Thyroid gland (tissue), 4 donors: ENCODE results near the gene ZSCAN22. TPM values are rescaled to one million over a fixed set of nuclear protein-coding genes. Genes with fewer than 3 reads are reported as not detected.
A peak's percentile ranks its signal among the peaks of the same experiment; 100 is the strongest.

Experiments used
- DNase-seq, 2 donors: peaks; one replicate each; pipeline ENCODE4 v3.0.0-alpha.2; 2019
- H3K27ac ChIP-seq, 3 donors: fragments of 200-600 bp; sonication (generic); 1 replicate in 2 of 3; 2 replicates in 1 of 3; pipeline ENCODE4 v1.5.1; 2016 to 2019; ENCODE audit warnings: mild to moderate bottlenecking in 1 of 3, moderate library complexity in 1 of 3
- H3K27me3 ChIP-seq: fragments of 200-600 bp; sonication (generic); one replicate; pipeline ENCODE4 v1.5.1; 2019
- H3K36me3 ChIP-seq, 2 donors: fragments of 200-600 bp; sonication (generic); one replicate each; pipeline ENCODE4 v1.5.1; 2016 to 2019
- H3K4me1 ChIP-seq, 2 donors: fragments of 200-600 bp; sonication (generic); one replicate each; pipeline ENCODE4 v1.5.1; 2017 to 2019
- H3K4me3 ChIP-seq, 3 donors: fragments of 200-600 bp; sonication (generic); replicated peaks in 1 of 3; 1 replicate in 2 of 3; 2 replicates in 1 of 3; pipeline ENCODE4 v1.5.1; 2016; ENCODE audit warnings: mild to moderate bottlenecking in 1 of 3
- H3K9me3 ChIP-seq: fragments of 200-600 bp; sonication (generic); one replicate; pipeline ENCODE4 v1.5.1; 2017
- CTCF ChIP-seq, 6 experiments: fragments of 200-600 bp in 3 of 6; fragments of 450-650 bp in 3 of 6; sonication (generic) in 3 of 6; IDR thresholded peaks; one replicate each; pipeline ENCODE4 v1.5.1; 2016 to 2019; ENCODE audit warnings: antibody characterized with exemption in 6 of 6, mild to moderate bottlenecking in 2 of 6, inconsistent platforms in 1 of 6, moderate library complexity in 1 of 6
- POLR2A ChIP-seq, 2 donors: fragments of 450-650 bp; IDR thresholded peaks; one replicate each; pipeline ENCODE4 v1.6.1; 2017; ENCODE audit warnings: antibody characterized with exemption in 2 of 2, mild to moderate bottlenecking in 2 of 2, moderate library complexity in 1 of 2
- WGBS, 2 donors: methylation state at CpG; one replicate each; pipeline ENCODE4 v1.1.5; 2017; 5-methylcytosine and 5-hydroxymethylcytosine counted together
- intact Hi-C: fragments of 100-400 bp; cut with DNase I; formaldehyde crosslinking; loops from one replicate; pipeline ENCODE4 v1.15.1; 2023
- total RNA-seq, 4 donors: library from RNA; depleted of rRNA; stranded (reverse); fragments of >200 nt; gene quantifications; one replicate each; pipeline ENCODE4 v1.2.3, GENCODE V29; 2016

ZSCAN22 gene
- total RNA-seq, 4 donors from 2014 or later: 3.0 to 4.5 (median 4.2) TPM

- no peak for TF ChIP-seq POLR2A (IDR thresholded peaks at IDR 0.05)
- no peak for TF ChIP-seq CTCF (IDR thresholded peaks at IDR 0.05)
- WGBS, 2 donors: 31 to 32% methylated on average over 26 of the region's 26 CpGs
- peak overlapping the region in 2 of 3 donors; percentile 47 to 70 for H3K4me3 ChIP-seq
Observed at GRCh38 chr19:58381460-58382212, 54.8 kb downstream of the ZSCAN22 start.

GRCh38 chr19:58382997-58383603 lies 56.3 kb downstream of the ZSCAN22 start:
- no peak for TF ChIP-seq CTCF (IDR thresholded peaks at IDR 0.05)
- no peak for TF ChIP-seq POLR2A (IDR thresholded peaks at IDR 0.05)
- H3K4me1 ChIP-seq: peaks cover 29 to 41% of the 10 kb centered on the region in 2 donors
- WGBS, 2 donors: 90 to 97% methylated on average over 5 of the region's 6 CpGs

More at GRCh38 chr19:58381460-58382212, 54.8 kb downstream of the ZSCAN22 start:
- no peaks in the 10 kb centered on the region for H3K36me3 ChIP-seq
- H3K9me3 ChIP-seq: no peaks in the 10 kb centered on the region
- no peak for DNase-seq
- peak overlapping the region; percentile 26 to 72 (median 54) for H3K27ac ChIP-seq
- no peaks in the 10 kb centered on the region for H3K27me3 ChIP-seq
- intact Hi-C loops: loop anchor here (10.0 kb wide), 1 partner anchor 57 kb away; the partner anchor contains the start of gene ZSCAN22
- peaks cover 22 to 34% of the 10 kb centered on the region in 2 donors for H3K4me1 ChIP-seq

GRCh38 chr19:58385313-58385890 lies 58.6 kb downstream of the ZSCAN22 start:
- peak overlapping the region in 2 of 3 donors; percentile 54 to 82 for H3K4me3 ChIP-seq
- H3K36me3 ChIP-seq: peaks cover 0 to 4% of the 10 kb centered on the region in 2 donors
- no peak for TF ChIP-seq POLR2A (IDR thresholded peaks at IDR 0.05)
- TF ChIP-seq CTCF (IDR thresholded peaks at IDR 0.05): no peak
- no peaks in the 10 kb centered on the region for H3K9me3 ChIP-seq
- no peaks in the 10 kb centered on the region for H3K27me3 ChIP-seq
- no peak for DNase-seq
- H3K4me1 ChIP-seq: peaks cover 21 to 31% of the 10 kb centered on the region in 2 donors
- H3K27ac ChIP-seq: peak overlapping the region in 2 of 3 donors; percentile 89 to 93
- intact Hi-C loops: loop anchor here (10.0 kb wide), 1 partner anchor 61 kb away; the partner anchor contains the start of gene ZSCAN22
- WGBS, 2 donors: 92 to 100% methylated on average over 2 to 4 of the region's 9 CpGs

More at GRCh38 chr19:58382997-58383603, 56.3 kb downstream of the ZSCAN22 start:
- no peak overlapping the region for H3K27ac ChIP-seq
- no peak overlapping the region for H3K4me3 ChIP-seq
- H3K9me3 ChIP-seq: no peaks in the 10 kb centered on the region
- intact Hi-C loops: loop anchor here (10.0 kb wide), 1 partner anchor 58 kb away; the partner anchor contains the start of gene ZSCAN22
- no peaks in the 10 kb centered on the region for H3K27me3 ChIP-seq
- no peaks in the 10 kb centered on the region for H3K36me3 ChIP-seq
- no peak for DNase-seq

- H3K4me1 ChIP-seq: peaks cover 21 to 30% of the 10 kb centered on the region in 2 donors
- H3K4me3 ChIP-seq: peak overlapping the region; percentile 54 to 82 (median 57)
- peak in 1 of 2 donors; percentile 29 for DNase-seq
- H3K27me3 ChIP-seq: no peaks in the 10 kb centered on the region
- peak overlapping the region; percentile 89 to 99 (median 93) for H3K27ac ChIP-seq
- 9 to 13% methylated on average over 13 to 20 of the region's 36 CpGs for whole genome bisulfite sequencing, 2 donors
- intact Hi-C loops: loop anchor here (10.0 kb wide), 1 partner anchor 61 kb away; the partner anchor contains the start of gene ZSCAN22
- H3K36me3 ChIP-seq: peaks cover 0 to 4% of the 10 kb centered on the region in 2 donors
- no peaks in the 10 kb centered on the region for H3K9me3 ChIP-seq
- no peak for TF ChIP-seq POLR2A (IDR thresholded peaks at IDR 0.05)
- no peak for TF ChIP-seq CTCF (IDR thresholded peaks at IDR 0.05)
Observed at GRCh38 chr19:58385891-58386575, 59.2 kb downstream of the ZSCAN22 start.
